ENCODE data around the gene PRDM9.

DNA sequence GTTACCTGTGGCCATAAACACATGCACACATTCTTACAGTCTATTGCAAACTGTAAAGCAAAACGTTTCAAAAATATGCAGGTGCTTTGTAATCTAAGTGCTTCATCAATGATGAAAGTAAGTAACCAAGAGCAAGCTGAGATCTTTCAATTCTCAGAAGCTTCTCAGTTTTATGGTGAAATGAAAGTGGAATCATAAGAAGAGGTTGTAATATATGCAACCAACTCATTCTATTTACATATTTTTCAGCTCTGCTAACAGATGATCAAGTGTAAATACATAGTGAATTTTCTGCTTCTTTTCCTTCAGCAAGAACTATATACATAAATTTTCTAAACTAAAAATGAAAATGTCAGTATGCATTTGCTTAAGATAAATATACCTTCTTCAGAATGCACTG is 33.1 kb upstream of the PRDM9 start:
- TF ChIP-seq, protein P1, sequence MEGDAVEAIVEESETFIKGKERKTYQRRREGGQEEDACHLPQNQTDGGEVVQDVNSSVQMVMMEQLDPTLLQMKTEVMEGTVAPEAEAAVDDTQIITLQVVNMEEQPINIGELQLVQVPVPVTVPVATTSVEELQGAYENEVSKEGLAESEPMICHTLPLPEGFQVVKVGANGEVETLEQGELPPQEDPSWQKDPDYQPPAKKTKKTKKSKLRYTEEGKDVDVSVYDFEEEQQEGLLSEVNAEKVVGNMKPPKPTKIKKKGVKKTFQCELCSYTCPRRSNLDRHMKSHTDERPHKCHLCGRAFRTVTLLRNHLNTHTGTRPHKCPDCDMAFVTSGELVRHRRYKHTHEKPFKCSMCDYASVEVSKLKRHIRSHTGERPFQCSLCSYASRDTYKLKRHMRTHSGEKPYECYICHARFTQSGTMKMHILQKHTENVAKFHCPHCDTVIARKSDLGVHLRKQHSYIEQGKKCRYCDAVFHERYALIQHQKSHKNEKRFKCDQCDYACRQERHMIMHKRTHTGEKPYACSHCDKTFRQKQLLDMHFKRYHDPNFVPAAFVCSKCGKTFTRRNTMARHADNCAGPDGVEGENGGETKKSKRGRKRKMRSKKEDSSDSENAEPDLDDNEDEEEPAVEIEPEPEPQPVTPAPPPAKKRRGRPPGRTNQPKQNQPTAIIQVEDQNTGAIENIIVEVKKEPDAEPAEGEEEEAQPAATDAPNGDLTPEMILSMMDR (IDR thresholded peaks at IDR 0.05 in 2 of 3, conservative IDR thresholded peaks at IDR 0.05 in 1 of 3; ENCODE audit: insufficient read depth in 2 of 3, low read depth in 1 of 3, low read length in 3 of 3): no peak
- TF ChIP-seq KLF16 (IDR thresholded peaks at IDR 0.05) (no peak), TARDBP (IDR thresholded peaks at IDR 0.05) (no peak), HDAC6 (IDR thresholded peaks at IDR 0.05; ENCODE audit: low read depth, low read length) (no peak), SP2 (IDR thresholded peaks at IDR 0.05; ENCODE audit: extremely low read depth, low read depth, low read length, poor library complexity, severe bottlenecking) (no peak), MEF2D (tag; conservative IDR thresholded peaks at IDR 0.05; ENCODE audit: low read depth) (no peak)
